Hematopoietic multipotent progenitor cell treated with erythropoietin and hydrocortisone succinate and interleukin-3 and kit ligand, for 6 days (in vitro differentiated cells): ENCODE results near the gene EVI5.
"Not testable (repeated sequence)": the region's sequence is repeated elsewhere in the genome, so short reads cannot be mapped to it uniquely, and the experiment has no call there.

Experiments
- DNase-seq: peaks from one replicate; pipeline ENCODE4 v3.0.0-alpha.2; 2015

Gene EVI5

DNA sequence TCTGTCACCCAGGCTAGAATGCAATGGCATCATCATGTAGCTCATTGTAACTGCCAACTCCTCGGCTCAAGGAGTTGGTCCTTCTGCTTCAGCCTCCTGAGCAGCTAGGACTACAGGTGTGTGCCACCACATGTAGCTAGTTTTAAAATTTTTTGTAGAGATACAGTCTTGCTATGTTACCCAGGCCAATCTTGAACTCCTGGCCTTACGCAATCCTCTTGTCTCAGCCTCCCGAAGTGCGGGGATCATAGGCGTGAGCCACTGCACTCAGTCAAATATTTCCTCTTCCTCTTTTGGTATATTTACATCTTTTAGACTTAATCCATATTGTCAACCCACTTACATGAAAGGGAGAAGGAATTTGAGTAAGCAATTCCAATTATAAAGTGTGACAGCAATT lies 121.1 kb downstream of the EVI5 start:
- DNase-seq, result peak; percentile 13

DNA sequence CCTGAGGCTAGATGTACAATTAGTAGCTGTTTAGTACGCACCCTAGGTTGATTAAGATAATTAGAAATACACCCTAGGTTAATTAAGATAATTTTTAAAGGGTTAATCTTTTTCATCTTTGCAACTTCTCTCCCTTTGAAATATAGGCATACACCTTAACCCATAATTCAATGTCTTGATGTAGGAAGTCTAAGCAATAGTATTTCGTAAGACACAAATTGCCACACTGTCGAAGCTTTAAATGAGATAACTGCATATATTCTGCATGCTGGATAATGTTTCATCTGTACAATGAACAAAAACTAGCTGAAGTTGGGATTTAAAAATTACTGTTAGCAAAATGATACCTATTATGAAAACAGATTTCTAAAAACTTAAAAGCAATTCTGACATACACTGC lies 122.9 kb downstream of the EVI5 start:
- DNase-seq, result peak; percentile 22

DNA sequence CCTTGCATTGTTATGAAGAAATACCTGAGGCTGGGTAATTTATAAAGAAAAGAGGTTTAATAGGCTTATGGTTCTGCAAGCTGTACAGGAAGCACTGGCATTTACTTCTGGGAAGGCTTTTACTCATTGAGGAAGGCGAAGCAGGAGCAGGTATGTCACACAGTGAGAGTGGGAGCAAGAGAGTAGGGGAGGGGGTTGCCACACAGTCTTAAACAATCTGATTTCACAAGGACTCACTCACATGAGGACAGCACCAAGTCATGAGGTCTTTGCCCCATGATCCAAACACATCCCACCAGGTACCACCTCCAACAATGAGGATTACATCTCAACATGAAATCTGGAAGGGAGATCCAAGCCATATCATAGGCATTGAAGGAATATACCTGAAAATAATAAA lies 127.2 kb downstream of the EVI5 start:
- no peak for DNase-seq

DNA sequence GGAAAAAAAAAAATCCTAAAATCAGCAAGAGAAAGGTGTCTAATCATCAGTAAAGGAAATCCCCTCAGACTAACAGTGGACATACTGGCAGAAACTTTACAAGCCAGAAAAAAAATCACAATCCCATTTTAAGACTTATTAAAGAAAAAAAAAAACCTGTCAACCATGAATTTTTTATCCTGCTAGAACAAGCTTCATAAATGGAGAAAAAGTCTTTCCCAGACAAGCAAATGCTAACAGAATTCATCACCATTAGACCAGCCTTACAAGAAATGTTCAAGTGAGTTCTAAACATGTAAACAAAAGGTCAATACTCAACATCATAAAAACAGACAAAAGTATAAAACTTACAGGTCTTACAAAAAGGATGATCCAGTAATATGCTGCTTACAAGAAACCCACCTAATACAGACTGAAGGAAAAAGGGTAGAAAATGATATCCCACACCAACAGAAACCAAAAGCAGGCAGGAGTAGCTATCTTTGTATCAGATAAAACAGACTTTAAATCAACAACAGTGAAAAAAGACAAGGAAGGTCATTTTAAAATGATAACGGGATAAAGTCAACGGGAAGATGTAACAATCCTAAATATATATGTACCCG lies 129.6 kb downstream of the EVI5 start:
- no peak for DNase-seq

DNA sequence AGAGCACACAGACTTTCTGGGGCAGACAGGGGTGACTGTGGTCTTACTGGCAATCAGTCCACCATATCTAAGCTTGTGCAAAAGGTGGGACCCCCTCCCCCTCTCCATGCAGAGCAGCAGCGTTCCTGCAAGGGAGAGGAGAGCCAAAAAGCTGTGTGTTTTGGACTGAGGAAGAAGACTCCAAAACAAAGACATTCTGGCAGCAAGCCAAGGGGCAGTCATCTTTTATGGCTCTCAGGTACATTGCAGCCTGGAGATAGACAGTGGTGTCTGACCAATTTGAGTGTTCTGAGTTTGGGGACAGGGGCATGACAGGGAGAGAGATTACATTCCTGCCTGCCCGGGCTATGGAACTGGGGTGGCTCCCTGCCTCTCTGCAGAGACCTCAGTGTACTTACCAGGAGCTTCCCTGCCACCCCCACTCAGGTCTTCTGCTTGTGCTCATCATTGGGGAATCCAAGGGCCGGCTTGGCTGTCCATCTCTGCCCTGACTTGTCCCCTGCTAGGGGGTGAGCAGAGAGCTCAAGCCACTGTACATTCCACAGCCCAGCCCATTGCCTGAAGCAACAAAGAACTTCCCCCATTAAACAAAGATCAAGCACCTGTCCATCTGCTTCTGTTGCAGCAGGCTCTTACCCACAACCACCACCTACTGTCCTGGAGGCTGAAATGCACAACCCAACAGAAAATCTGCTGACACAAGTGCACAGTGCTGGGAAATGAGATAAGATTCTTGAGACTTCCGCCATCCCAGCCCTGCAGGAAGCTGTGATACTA lies 131.1 kb downstream of the EVI5 start:
- DNase-seq, result peak; percentile 69

DNA sequence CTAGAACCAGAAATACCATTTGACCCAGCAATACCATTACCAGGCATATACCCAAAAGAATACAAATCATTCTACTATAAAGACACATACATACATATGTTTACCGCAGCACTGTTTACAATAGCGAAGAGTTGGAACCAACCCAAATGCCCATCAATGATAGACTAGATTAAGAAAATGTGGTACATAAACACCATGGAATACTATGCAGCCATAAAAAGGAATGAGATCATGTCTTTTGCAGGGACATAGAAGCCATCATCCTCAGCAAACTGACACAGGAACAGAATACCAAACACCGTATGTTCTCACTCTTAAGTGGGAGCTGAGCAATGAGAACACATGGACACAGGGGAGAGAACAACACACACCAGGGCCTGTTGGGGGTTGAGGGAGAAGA lies 144.2 kb downstream of the EVI5 start:
- not testable (repeated sequence) for DNase-seq

DNA sequence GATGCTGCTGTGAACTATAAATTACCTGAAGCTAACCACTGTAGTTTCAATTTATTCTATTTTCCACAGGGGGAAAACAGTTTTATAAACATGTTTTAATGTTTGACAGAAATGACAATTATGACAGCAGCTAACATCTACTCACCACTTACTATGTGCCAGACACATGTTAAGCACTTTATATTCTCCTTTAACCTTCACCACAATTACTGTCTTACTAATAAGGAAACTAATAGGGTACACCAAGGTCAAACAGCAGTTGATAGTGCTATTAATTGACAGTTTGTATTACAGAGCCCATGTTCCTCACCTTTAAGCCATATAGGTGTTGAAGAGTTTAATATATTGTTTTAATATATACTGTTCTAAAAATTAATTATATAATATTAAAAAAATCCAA lies 146.4 kb downstream of the EVI5 start:
- no peak for DNase-seq

DNA sequence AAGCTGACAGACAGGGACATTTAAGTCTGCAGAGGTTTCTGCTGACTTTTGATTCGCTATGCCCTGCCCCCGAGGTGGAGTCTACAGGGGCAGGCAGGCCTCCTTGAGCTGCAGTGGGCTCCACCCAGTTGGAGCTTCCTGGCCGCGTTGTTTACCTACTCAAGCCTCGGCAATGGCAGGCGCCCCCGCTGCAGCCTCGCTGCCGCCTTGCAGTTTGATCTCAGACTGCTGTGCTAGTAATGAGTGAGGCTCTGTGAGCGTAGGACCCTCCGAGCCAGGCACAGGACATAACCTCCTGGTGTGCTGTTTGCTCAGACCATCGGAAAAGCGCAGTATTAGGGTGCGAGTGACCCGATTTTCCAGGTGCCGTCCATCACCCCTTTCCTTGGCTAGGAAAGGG lies 149.7 kb downstream of the EVI5 start:
- DNase-seq, result not testable (repeated sequence)

DNA sequence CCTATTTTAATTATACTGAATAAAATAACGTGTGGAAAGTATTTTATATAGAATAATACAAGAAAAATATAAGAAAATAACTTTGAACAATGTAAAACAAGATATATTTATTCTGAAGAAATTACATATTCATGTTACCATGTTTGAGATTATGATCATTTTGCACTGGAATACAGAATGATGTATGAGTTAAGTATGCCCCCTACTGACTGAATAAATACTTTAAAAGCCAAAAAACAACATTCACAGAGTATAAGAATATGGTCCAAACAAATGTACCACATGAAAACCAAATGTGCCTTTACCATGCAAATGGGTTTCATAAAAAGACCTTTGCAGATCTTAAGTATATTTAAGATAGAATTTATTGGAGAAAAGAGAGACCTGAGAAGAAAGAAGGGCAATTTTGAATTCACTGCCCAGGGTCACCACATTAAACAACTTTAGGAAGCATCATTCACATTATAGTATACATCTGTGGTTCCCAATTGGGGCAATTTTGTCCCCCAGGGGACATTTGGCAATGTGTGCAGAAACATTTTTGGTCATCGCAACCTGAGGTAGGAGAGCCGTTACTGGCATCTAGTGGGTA lies 161.6 kb downstream of the EVI5 start:
- DNase-seq, result peak; percentile 79

DNA sequence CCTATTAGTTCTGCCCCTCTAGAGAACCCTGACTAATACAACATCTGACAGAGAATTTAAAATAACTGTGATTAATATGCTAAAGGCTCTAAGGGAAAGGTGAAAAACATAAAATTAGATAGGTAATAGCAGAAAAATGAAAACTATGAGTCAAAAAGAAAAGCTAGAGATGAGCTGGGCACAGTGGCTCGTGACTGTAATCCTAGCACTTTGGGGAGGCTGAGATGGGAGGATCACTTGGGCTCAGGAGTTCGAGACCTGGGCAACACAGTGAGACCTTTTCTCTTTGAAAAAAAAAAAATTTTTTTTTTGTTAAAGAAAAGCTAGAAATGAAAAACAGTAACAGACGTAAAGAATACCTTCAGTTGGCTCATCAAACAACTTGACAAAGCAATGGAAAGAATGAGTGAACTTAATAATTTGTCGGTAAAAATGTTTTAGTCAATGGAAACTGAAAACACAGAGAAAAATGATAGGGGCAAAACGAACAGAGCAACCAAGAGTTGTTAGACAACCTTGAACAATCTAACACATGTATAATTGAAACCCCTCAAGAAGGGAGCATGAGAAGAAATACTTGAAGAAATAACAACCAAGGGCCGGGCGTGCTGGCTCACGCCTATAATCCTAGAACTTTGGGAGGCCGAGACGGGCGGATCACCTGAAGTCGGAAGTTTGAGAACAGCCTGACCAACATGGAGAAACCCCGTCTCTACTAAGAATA lies 165.3 kb downstream of the EVI5 start:
- no peak for DNase-seq

DNA sequence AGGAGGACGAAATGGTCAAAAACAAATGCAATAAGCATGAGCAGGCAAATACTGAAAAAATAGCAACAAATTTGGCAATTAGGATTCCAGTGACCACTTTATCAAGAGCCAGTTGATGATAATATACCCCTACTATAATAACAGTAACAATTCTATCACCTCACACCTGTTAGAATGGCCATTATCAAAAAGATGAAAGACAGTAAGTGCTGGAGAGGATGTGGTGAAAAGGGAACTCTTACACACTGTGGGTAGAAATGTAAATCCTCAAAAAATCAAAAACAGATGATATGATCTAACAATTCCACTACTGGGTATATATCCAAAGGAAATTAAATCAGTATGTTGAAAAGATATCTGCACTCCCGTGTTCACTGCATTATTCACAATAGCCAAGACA lies 183.9 kb downstream of the EVI5 start:
- no peak for DNase-seq

DNA sequence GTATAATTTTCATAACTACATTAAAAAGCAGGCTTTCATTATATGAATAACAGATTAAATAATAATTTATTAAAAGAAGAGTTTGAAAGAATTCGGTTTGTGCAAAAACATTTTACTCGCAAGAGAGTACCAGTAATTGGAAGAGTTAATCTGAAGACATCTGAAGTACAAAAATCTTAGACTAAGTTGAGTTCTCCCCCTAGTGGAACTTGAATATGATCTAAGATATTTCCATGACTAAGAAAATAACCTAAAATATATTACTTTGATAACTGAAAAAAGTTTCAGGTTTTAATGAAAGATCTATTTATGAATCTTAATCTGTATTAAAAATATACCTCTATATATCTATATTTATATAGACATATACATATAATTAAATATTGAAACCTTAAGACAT lies 185.7 kb downstream of the EVI5 start:
- DNase-seq, result peak; percentile 79

DNA sequence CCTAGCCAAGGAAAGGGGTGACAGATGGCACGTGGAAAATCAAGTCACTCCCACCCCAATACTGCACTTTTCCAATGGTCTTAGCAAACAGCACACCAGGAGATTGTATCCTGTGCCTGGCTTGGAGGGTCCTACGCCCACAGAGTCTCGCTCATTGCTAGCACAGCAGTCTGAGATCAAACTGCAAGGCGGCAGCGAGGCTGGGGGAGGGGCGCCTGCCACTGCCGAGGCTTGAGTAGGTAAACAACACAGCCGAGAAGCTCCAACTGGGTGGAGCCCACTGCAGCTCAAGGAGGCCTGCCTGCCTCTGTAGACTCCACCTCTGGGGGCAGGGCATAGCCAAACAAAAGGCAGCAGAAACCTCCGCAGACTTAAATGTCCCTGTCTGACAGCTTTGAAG lies 195.5 kb downstream of the EVI5 start:
- not testable (repeated sequence) for DNase-seq

DNA sequence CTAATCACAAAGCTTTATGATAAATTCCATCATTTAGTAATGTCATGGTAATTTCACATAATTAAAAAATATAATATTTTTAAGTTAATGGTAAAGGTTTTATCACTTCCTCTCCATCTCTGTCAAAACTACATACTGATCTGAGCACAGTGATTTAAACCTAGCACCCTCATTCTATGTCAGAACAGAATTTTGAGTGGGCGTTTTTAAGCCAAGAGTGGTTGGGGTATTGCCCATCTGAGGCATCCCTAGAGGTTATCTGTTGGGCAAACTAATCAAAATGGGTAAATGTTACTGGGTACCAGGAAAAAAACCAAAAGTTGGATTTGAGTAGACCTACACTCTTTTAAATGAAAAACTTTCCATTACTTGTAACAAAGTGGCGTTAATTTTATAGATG lies 197.5 kb downstream of the EVI5 start:
- DNase-seq, result no peak

DNA sequence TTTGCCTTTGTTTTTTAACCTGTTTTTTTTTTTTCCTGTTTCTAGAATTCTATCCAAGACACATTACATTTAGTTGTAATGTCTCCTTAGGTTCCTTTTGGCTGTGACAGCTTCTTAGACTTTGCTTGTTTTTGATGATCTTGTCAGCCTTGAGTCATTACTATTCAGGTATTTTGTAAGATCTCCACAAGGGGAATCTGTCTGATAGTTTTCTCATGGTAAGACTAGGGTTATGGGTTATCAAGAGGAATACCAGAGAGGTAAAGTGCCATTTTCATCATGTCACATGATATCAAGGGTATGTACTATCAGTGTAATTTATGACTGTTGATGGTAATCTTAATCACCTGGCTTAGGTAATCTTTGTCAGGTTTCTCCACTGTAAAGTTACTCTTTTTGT lies 199.1 kb downstream of the EVI5 start:
- DNase-seq, result no peak

DNA sequence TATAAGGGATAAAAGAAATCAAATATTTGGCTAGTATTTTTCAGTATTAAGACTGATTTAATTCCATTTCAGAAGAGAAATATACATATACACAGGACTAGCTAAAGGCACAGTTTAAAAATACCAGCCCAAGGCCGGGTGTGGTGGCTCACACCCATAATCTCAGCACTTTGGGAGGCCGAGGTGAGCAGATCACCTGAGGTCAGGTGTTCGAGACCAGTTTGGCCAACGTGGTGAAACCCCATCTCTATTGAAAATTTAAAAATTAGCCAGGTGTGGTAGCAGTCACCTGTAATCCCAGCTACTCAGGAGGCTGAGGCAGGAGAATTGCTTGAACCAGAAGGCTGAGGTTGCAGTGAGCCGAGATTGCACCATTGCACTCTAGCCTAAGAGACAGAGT lies 200.1 kb downstream of the EVI5 start:
- DNase-seq, result not testable (repeated sequence)

DNA sequence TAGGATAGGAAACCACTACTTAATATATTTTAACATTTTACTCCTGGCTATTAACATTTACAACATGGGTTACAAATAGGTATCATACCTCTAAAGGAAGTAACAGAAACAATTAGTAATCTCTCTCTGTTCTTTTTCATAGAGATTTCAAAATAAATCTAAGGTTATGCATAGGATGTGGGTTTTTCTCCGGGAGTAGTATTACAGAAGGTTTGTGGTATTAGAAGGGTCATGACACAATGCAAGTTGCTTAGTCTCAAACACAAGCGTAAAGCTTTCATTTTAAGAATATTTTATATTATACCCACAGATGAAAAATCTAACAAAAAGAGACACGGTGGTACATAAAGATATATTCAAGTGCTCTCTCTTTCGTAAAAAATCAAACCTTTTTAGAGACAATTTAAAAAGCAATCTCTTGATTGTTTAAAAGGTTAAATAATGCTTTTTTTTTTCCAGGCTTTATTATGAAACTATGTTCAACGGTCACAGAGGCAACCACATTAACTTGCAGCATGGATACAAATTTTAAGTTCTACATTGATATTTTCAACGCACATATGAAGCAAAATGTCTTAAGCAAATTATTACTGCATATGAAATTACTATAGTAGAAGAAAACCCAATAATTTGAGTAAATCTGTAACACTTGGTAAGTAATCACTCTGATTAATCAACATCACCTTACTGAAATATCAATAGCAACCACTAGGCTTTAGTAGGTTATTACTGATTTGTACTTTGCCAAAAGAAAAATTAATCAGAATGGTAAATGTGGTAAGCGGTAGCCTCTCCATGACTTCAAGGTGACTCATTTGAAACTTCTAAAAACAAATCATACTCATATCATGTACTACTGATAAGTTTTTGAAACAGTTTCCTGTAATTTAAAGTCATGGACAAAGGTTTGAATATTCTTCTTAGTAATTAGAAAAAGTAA lies 200.8 kb downstream of the EVI5 start:
- DNase-seq, result peak; percentile 72

DNA sequence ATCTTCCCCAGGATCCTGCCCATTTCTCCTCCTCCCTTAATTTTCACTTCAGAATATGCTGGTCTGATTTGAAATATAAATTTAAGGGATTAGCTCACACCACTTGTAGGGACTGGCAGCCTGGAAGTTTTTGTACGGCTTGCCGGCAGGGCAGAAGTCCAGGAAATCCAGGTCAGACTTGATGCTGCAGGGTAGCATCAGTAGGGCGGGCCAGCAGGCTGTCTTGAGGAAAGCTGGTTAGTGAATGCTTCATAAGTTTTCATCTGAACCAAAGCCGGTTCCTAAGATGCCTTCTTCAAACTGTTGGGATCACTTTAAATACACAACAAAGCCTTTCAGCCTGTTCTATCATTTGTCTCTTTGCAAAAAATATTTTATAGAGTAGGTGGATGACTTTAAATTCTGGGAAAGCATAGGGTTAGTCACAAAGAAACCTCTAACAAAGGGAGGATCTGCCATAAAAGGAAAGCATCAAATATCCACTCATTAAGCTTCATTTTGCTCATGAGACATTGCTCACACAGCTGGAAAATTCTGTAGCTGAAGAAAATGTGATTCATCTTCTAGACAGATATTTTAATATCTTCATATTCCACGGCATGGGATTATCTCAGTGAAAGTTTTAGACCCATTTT lies 207.5 kb downstream of the EVI5 start:
- no peak for DNase-seq

DNA sequence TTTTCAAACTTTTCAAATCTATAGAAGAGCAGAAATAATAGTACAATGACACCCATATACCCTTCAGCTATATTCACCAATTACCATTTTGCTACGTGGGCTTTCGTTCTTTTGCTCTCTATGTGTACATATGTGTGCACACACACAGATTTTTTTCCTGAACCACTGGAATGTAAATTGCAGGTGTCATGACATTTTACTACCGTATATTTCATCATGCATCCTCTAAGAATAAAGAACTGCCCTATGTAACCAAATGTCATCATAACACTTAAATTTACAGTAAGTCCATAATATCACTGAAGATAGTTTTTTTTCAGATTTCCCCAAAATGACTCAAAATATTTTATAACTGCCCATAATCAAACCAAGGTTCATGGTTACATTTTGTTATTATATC lies 209.8 kb downstream of the EVI5 start:
- no peak for DNase-seq

DNA sequence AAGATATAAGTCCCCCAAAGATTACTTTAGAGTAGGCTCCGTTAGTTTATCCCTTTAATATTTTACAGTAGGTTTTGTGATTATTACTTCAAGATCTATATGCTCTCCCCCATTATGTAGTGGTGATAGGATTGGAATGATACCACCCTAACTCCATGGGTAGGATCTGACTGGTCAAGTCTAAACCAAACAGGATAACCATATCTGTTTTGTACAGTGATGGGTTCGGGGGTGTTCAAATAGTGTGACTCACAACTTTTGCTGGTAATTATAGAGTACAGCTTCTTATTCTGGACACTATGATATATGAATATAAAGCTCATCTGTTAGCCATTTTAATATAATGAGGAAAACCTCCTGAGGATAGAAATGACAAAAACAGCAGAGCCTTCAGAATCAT lies 212.4 kb downstream of the EVI5 start:
- DNase-seq, result no peak

DNA sequence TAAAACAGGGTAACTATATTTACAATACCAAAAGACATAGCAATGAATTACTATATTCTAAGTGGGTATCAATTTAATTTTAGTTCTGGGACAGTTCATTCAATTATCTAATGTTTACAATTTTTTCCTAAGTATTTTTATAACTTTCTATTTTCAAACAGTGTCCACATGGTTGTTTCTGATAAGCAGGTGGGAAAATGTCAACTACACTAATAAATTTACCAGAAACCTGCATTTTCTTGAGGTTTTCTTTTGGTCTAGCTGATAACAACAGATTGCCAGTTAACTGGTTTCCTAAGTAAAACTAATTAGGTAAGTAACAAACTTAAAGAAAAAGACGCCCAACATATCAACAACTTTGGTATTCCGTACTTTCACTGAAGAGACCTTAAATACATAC lies 213.3 kb downstream of the EVI5 start:
- DNase-seq, result peak; percentile 14

DNA sequence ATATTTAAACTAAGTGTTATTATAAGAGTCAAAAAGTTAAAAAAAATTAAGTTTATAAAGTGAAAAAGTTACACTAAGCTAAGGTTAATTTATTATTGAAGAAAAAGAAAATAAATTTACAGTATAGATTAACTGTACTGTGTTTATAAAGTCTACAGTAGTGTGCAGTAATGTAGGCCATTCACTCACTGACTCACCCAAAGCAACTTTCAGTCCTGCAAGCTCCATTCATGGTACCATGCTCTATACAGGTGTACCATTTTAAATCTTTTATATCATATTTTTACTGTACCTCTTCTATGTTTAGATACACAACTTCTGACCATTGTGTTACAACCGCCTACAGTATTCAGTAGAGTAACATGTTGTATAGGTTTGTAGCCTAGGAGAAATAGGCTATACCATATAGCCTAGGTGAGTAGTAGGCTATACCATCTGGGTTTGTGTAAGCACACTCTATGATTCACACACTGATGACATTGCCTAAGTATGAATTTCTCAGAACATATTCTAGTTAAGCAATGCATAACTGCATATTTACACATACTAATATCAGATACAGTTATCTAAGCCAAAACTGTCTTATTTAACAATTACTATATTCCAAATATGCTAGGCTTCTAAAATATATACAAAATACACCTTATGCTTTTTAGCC lies 217.6 kb downstream of the EVI5 start:
- DNase-seq, result peak; percentile 34
